Large intestine (tissue), 3 donors: Measurements from ENCODE around the gene CCDC150. TPM values are rescaled to one million over a fixed set of nuclear protein-coding genes. Genes with fewer than 3 reads are reported as not detected.
"Not testable (repeated sequence)": the region's sequence is repeated elsewhere in the genome, so short reads cannot be mapped to it uniquely, and the experiment has no call there.

ENCODE experiments used
- DNase-seq, 2 donors: peaks; one replicate each; pipeline versions ENCODE4 v3.0.0 to v3.0.0-alpha.2; 2013
- H3K27ac ChIP-seq: one replicate; pipeline ENCODE4 v1.5.1; 2013; ENCODE audit warnings: low read length
- H3K27me3 ChIP-seq: 2 replicates; pipeline ENCODE4 v1.6.1; 2013; ENCODE audit warnings: low read length; ENCODE audit not compliant: control insufficient read depth, insufficient read depth
- H3K36me3 ChIP-seq: 2 replicates; pipeline ENCODE4 v1.6.1; 2013; ENCODE audit warnings: low read length; ENCODE audit not compliant: control insufficient read depth, insufficient read depth
- H3K4me1 ChIP-seq: one replicate; pipeline ENCODE4 v1.6.1; 2013; ENCODE audit warnings: low read length; ENCODE audit not compliant: control insufficient read depth, insufficient read depth
- H3K4me3 ChIP-seq: one replicate; pipeline ENCODE4 v1.5.1; 2013; ENCODE audit warnings: low read length
- H3K9me3 ChIP-seq: one replicate; pipeline ENCODE4 v1.6.1; 2013; ENCODE audit warnings: mild to moderate bottlenecking, low read depth, low read length, moderate library complexity; ENCODE audit not compliant: control insufficient read depth
- WGBS: methylation state at CpG from one replicate; pipeline ENCODE4 v1.1.5; 2013; ENCODE audit warnings: low lambda C conversion rate; ENCODE audit not compliant: insufficient coverage; 5-methylcytosine and 5-hydroxymethylcytosine counted together
- polyA plus RNA-seq: library from polyadenylated mRNA; unstranded; fragments of 120-200 nt; gene quantifications from one replicate; pipeline ENCODE4 v1.2.1, GENCODE V29; 2013

CCDC150 gene
- polyA plus RNA-seq, 1 donor: 16.1 TPM

DNA sequence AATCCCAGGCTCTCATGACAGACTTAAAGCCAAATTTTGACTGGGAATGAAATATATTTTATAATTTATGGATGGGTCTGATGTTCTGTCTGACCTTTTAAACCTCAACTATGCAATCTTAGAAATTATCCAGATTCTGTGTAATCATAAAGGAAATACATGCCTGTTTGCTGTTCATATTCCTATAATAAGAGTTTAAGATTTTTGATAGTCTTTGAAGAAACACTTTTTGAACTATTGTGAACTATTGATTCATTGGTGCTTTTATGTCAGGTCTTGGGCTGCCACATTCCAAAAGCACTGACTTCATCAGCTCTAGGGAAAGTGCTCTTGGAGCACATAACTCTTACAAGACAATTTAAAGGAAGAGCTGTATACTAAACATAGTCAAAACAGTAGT, 64.2 kb downstream of the CCDC150 start:
- Histone ChIP-seq H3K27ac (no peak overlapping the region), H3K36me3 (no peaks in the 10 kb centered on the region), H3K4me1 (no peaks in the 10 kb centered on the region), H3K4me3 (no peak overlapping the region), H3K9me3 (no peaks in the 10 kb centered on the region), H3K27me3 (no peaks in the 10 kb centered on the region)
- DNase-seq: no peak

DNA sequence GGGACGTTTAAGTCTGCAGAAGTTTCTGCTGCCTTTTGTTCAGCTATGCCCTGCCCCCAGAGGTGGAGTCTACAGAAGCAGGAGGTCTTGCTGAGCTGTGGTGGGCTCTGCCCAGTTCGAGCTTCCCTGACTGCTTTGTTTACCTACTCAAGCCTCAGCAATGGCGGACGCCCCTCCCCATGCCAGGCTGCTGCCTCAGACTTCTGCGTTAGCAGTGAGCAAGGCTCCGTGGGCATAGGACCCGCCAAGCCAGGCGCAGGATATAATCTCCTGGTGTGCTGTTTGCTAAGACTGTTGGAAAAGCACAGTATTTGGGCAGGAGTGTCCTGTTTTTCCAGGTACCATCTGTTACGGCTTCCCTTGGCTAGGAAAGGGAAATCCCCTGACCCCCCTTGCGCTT, 70.5 kb downstream of the CCDC150 start:
- H3K9me3 ChIP-seq, H3K4me1 ChIP-seq, H3K27me3 ChIP-seq, H3K4me3 ChIP-seq, H3K36me3 ChIP-seq, H3K27ac ChIP-seq, DNase-seq: not testable (repeated sequence)
- whole genome bisulfite sequencing: no CpG with 5 or more reads among the region's 10 CpGs

DNA sequence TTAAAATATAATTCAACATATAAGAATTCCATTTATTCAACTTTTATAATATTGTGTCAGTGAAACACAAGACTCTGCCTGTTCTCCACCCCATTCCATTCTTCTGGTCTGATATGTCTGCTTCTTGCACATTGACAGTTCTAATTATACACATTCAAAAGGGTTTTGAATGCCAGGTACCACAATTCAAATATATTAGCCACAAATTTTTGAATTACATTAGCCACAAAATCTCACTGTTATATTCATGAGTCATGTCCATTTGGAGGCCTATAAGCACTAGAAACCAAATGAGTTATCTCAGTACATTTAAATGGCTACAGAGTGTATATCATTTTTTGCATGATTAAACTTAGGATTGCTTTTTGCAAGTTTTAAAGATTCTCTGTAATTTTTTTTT, 72.1 kb downstream of the CCDC150 start:
- no peaks in the 10 kb centered on the region for H3K27me3 ChIP-seq
- H3K4me1 ChIP-seq: no peaks in the 10 kb centered on the region
- H3K27ac ChIP-seq: no peak overlapping the region
- no peaks in the 10 kb centered on the region for H3K36me3 ChIP-seq
- DNase-seq: no peak
- no peak overlapping the region for H3K4me3 ChIP-seq
- H3K9me3 ChIP-seq: peaks cover 5% of the 10 kb centered on the region

DNA sequence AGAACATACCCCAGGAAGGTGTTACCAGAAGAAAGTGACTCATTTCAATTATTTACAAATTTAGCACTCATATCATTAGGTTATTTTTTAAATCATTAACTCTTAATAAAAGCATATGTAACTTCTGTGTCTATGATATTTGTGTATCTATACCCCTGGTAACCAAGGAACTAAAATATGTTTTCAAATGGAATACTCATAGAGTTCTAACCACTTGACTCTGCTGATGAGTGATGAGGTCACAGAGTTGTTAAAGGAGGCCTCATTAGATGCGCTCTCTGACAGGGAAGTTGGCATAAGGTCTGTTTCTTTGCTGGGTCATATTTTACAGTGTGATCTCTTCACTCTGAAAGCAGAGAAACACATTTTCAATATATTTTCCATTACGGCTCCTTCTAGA, 73.4 kb downstream of the CCDC150 start:
- H3K27ac ChIP-seq: no peak overlapping the region
- H3K27me3 ChIP-seq: no peaks in the 10 kb centered on the region
- no peaks in the 10 kb centered on the region for H3K4me1 ChIP-seq
- H3K36me3 ChIP-seq: no peaks in the 10 kb centered on the region
- H3K9me3 ChIP-seq: peaks cover 5% of the 10 kb centered on the region
- no CpG with 5 or more reads among the region's 2 CpGs for WGBS
- DNase-seq: no peak
- H3K4me3 ChIP-seq: no peak overlapping the region

DNA sequence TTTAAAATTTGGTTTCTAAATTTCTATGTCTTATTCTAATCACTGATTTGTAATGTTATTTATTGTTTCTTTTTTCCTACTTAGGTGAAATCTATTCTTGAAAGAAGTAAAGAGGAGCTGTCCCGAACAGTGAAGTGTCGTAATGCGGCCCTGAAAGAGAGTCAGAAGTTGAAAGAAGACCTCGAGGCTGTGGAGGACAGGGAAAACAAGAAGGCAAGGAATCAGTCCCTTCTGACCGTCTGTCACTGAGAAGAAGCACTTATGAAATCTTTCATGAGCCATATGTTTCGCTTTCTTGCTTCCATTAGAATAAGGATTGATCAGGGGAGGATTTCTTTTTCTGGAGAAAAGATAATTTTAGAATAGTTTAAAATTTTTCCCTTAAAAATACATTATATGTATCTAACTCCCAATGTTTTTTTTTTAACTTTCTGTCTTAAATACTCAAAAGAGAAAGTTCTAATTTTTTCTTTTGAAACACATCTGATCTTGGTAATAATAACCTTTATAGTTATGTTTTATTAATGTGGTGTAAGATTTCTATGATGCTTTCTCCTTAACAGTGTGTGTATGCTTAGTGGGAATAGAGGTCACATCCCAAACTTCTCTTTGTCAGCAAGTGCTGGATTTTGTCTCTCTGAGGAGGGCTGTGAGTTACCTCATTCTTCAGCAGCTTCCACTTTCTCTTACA, 79.0 kb downstream of the CCDC150 start:
- DNase-seq: no peak
- Histone ChIP-seq H3K27me3 (no peaks in the 10 kb centered on the region), H3K9me3 (no peaks in the 10 kb centered on the region), H3K4me3 (no peak overlapping the region), H3K4me1 (peaks cover 2% of the 10 kb centered on the region), H3K36me3 (peaks cover 3% of the 10 kb centered on the region), H3K27ac (peak overlapping the region; percentile 86)
- 67% methylated on average over 3 of the region's 6 CpGs for WGBS

DNA sequence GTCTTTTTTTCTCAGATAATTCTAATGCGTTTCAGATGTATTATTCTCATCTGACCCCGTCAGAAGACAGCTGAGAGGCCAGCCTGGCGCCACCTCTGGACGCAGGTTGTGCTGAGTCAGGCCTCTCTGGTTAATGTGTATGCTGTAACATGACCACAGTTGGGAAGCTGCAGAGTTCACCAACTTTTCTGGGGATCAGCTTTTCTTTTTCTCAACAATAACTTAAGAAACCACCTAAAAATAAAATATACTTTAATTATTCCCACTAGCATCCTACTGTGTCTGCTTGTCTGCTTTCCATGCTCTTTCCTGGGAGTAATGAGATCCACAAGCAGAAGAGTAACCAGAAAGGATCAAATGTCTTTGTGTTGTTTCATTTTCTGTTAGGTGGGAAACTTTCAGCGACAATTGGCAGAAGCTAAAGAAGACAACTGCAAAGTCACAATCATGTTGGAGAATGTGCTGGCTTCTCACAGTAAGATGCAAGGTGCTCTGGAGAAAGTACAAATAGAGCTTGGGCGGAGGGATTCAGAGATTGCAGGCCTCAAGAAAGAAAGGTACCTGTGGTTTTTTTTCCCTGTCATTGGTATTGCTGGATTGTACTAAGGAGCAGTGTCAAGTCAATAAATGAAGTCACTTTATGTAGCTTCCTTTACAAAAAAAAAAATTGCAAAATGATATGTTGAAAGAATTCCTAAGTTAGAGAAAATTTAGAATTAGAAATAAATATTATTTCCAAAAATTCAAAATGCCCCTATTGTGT, 79.8 kb downstream of the CCDC150 start:
- WGBS: 40% methylated on average over 2 of the region's 6 CpGs
- Histone ChIP-seq H3K4me3 (peak overlapping the region; percentile 7), H3K36me3 (peaks cover 3% of the 10 kb centered on the region), H3K9me3 (no peaks in the 10 kb centered on the region), H3K27ac (peak overlapping the region; percentile 86), H3K4me1 (peaks cover 2% of the 10 kb centered on the region), H3K27me3 (no peaks in the 10 kb centered on the region)
- DNase-seq: peak; percentile 71 to 88

DNA sequence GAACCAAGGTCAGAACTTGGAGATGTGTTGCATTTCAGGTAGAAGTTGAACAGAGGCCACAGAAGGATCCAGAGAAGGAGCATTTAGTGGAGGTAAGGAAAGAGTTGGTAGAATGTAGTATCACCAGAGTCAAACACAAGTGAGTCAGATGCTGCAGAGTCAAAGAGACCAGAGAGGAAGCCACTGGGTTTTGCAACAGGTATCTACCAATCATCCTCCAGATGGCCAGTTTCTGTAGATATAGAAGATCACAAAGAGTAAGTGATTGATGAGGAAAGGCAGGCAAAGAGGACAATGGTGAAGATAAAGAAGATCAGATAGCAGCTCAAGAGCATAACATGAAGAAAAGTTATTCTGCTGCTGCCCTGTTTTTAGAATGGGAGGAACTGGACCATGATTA, 84.1 kb downstream of the CCDC150 start:
- no peaks in the 10 kb centered on the region for H3K4me1 ChIP-seq
- H3K9me3 ChIP-seq: no peaks in the 10 kb centered on the region
- no peak for DNase-seq
- H3K4me3 ChIP-seq: no peak overlapping the region
- peaks cover 3% of the 10 kb centered on the region for H3K36me3 ChIP-seq
- H3K27ac ChIP-seq: no peak overlapping the region
- H3K27me3 ChIP-seq: no peaks in the 10 kb centered on the region

DNA sequence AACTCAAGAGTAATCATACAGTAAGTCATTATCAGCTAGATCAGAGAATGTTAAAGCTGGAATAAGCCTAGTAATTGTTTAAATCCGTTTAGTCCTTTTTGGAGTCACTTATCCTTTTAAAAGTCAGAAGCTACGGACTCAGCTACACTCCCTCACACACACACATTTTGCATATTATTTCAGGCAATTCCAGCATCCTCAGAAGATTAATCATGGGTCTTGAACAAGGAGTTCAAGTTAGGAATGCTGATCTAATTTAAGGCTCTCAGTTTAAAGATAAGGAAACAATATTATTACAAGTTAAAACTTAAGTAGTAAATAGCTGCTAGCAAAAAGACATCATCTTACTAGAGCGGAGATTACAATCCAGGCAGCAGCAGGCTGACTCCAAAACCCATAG, 85.7 kb downstream of the CCDC150 start:
- Histone ChIP-seq H3K27ac (no peak overlapping the region), H3K4me1 (peaks cover 4% of the 10 kb centered on the region), H3K9me3 (no peaks in the 10 kb centered on the region), H3K4me3 (no peak overlapping the region), H3K36me3 (peaks cover 3% of the 10 kb centered on the region), H3K27me3 (no peaks in the 10 kb centered on the region)
- 100% methylated on average over 2 of the region's 3 CpGs for WGBS
- DNase-seq: no peak

DNA sequence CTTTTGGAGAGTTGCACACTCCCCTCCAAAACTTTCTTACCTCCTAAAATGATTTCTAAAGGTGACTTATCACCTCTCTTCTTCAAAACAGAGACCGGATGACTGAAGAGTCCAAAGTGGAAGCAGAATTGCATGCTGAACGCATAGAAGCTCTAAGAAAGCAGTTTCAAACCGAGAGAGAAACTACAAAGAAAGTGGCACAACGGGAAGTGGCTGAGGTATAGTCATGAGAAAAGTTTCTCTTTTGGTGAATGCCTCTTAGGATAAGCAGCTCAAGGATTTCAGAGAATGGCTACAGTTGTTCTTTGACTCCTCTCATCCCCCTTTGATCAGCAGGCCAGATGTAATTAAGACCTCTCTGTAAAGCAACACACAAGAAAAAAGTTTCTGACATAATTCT, 86.4 kb downstream of the CCDC150 start:
- Histone ChIP-seq H3K27me3 (no peaks in the 10 kb centered on the region), H3K9me3 (no peaks in the 10 kb centered on the region), H3K4me1 (peaks cover 4% of the 10 kb centered on the region), H3K4me3 (no peak overlapping the region), H3K36me3 (peaks cover 3% of the 10 kb centered on the region), H3K27ac (no peak overlapping the region)
- no peak for DNase-seq
- WGBS: 80% methylated on average over 2 of the region's 4 CpGs

DNA sequence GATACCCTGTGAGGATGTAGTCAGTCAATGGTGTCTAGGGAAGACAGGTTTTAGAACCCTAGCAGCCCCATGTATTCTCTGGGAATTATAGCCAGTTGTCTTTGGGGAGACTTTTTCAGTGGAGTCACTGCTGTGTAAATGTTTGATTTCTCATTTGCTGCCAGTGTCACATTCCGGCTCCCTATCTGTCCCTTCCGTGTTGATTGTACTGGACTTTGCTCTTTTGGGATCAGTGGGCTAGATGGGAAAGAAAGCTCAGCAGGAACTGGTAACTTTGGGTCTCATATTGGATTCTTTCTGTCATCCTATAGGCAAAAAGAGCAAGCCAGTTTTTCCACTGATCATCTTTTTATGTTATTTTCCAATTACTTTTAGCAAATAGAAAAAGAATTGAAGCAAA, 89.9 kb downstream of the CCDC150 start:
- WGBS: no CpG with 5 or more reads among the region's 2 CpGs
- Histone ChIP-seq H3K4me1 (peaks cover 4% of the 10 kb centered on the region), H3K27me3 (no peaks in the 10 kb centered on the region), H3K9me3 (no peaks in the 10 kb centered on the region), H3K4me3 (no peak overlapping the region), H3K27ac (no peak overlapping the region), H3K36me3 (peaks cover 4% of the 10 kb centered on the region)
- DNase-seq: peak in 1 of 2 donors; percentile 60

DNA sequence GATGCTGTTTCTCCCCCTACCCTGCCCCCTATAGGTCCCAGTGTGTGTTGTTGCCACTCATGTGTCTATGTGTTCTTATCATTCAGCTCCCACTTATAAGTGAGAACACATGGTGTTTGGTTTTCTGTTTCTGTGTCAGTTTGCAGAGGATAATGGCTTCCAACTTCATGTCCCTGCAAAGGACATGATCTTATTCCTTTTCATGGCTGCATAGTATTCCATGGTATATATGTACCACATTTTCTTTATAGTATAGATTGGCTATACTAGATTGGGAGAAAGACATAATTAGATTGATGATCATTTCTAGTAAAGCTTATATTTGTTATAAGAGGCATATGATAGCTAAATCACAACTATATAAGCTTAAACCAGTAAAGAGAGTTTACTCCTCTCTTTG, 97.1 kb downstream of the CCDC150 start:
- H3K4me1 ChIP-seq, H3K27ac ChIP-seq, H3K4me3 ChIP-seq: not testable (repeated sequence)

More for the DNA sequence above, 97.1 kb downstream of the CCDC150 start:
- not testable (repeated sequence) for H3K27me3 ChIP-seq, H3K9me3 ChIP-seq, H3K36me3 ChIP-seq, DNase-seq
